ENCODE measurements around the gene KCNT2.

KCNT2 gene

DNA sequence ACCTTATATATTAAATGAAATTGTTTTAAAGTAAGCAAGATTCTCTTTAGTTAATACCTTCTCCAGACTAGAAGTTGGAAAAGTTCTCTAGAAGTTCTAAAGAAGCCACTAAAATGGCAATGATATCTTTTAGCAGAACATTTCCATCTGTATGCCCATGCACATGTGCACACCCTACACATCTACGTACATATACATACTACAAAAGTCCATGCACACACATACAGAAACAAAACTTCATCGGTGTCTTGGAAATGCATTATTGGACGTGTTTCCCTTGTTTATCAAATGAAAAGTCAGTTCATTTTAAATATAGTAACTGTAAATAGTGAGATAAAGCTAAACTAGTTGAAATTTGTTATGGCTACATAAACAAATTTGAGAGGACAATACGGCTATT, 114.4 kb downstream of the KCNT2 start:
- Histone ChIP-seq H2BK12ac (ENCODE audit: low read length in 2 of 2) (no peak overlapping the region), H2BK15ac (ENCODE audit: low read depth, poor library complexity, severe bottlenecking) (no peak overlapping the region), H2BK5ac (ENCODE audit: low read depth, low read length, poor library complexity, severe bottlenecking) (no peak overlapping the region), H4K91ac (ENCODE audit: low read length) (no peak overlapping the region), H3K4me3 (ENCODE audit: insufficient read depth in 1 of 2, low read depth in 1 of 2, low read length in 2 of 2) (no peak overlapping the region), H3K79me1 (replicated peaks; ENCODE audit: low read length, poor library complexity, severe bottlenecking) (peaks cover 5% of the 10 kb centered on the region), H4K8ac (ENCODE audit: low read length) (no peak overlapping the region), H3K27me3 (ENCODE audit: control insufficient read depth in 1 of 2, insufficient read depth in 1 of 2, low read length in 2 of 2) (no peaks in the 10 kb centered on the region), H3K18ac (ENCODE audit: low read depth in 1 of 2, low read length in 2 of 2) (no peak overlapping the region), H3K23ac (ENCODE audit: low read length in 2 of 2) (no peak overlapping the region), H3K9ac (ENCODE audit: low read length) (no peak overlapping the region), H3K36me3 (ENCODE audit: control insufficient read depth in 1 of 2, insufficient read depth in 2 of 2, low read depth in 1 of 2, low read length in 2 of 2) (no peaks in the 10 kb centered on the region), H3K4me2 (ENCODE audit: low read length, poor library complexity, severe bottlenecking) (no peak overlapping the region), H3K9me3 (ENCODE audit: control insufficient read depth, low read length) (no peaks in the 10 kb centered on the region), H2AK5ac (ENCODE audit: low read length, severe bottlenecking) (no peak overlapping the region), H3K27ac (ENCODE audit: low read length, poor library complexity, severe bottlenecking) (no peak overlapping the region), H3K4me1 (ENCODE audit: control insufficient read depth, insufficient read depth, low read depth, low read length) (no peaks in the 10 kb centered on the region), H3K14ac (ENCODE audit: low read length in 2 of 2) (no peak overlapping the region), H2BK120ac (ENCODE audit: low read depth, low read length) (no peak overlapping the region), H2AFZ (ENCODE audit: low read depth, low read length) (no peak overlapping the region), H3K4ac (ENCODE audit: low read depth in 1 of 2, low read length in 2 of 2) (no peak overlapping the region)
- DNase-seq: no peak
- WGBS: 100% methylated on average over 1 of the region's 4 CpGs

- H4K8ac ChIP-seq (ENCODE audit: low read length): no peak overlapping the region
- no peak overlapping the region for H2BK15ac ChIP-seq (ENCODE audit: low read depth, poor library complexity, severe bottlenecking)
- no peak overlapping the region for H3K4me2 ChIP-seq (ENCODE audit: low read length, poor library complexity, severe bottlenecking)
- no peak overlapping the region for H2AK5ac ChIP-seq (ENCODE audit: low read length, severe bottlenecking)
- H3K36me3 ChIP-seq (ENCODE audit: control insufficient read depth in 1 of 2, insufficient read depth in 2 of 2, low read depth in 1 of 2, low read length in 2 of 2): no peaks in the 10 kb centered on the region
- H2AFZ ChIP-seq (ENCODE audit: low read depth, low read length): no peak overlapping the region
- no peak overlapping the region for H3K14ac ChIP-seq (ENCODE audit: low read length in 2 of 2)
- DNase-seq: no peak
- no peaks in the 10 kb centered on the region for H3K27me3 ChIP-seq (ENCODE audit: control insufficient read depth in 1 of 2, insufficient read depth in 1 of 2, low read length in 2 of 2)
- no peak overlapping the region for H3K27ac ChIP-seq (ENCODE audit: low read length, poor library complexity, severe bottlenecking)
- no peak overlapping the region for H3K4ac ChIP-seq (ENCODE audit: low read depth in 1 of 2, low read length in 2 of 2)
- H3K9ac ChIP-seq (ENCODE audit: low read length): no peak overlapping the region
- no peak overlapping the region for H3K4me3 ChIP-seq (ENCODE audit: insufficient read depth in 1 of 2, low read depth in 1 of 2, low read length in 2 of 2)
- H3K18ac ChIP-seq (ENCODE audit: low read depth in 1 of 2, low read length in 2 of 2): no peak overlapping the region
- H3K79me1 ChIP-seq (replicated peaks; ENCODE audit: low read length, poor library complexity, severe bottlenecking): peaks cover 2% of the 10 kb centered on the region
- H2BK12ac ChIP-seq (ENCODE audit: low read length in 2 of 2): no peak overlapping the region
- H3K9me3 ChIP-seq (ENCODE audit: control insufficient read depth, low read length): no peaks in the 10 kb centered on the region
- no peak overlapping the region for H3K23ac ChIP-seq (ENCODE audit: low read length in 2 of 2)
- no peaks in the 10 kb centered on the region for H3K4me1 ChIP-seq (ENCODE audit: control insufficient read depth, insufficient read depth, low read depth, low read length)
- no peak overlapping the region for H4K91ac ChIP-seq (ENCODE audit: low read length)
- no peak overlapping the region for H2BK120ac ChIP-seq (ENCODE audit: low read depth, low read length)
- no peak overlapping the region for H2BK5ac ChIP-seq (ENCODE audit: low read depth, low read length, poor library complexity, severe bottlenecking)
These were observed 119.7 kb downstream of the KCNT2 start for GRCh38 chr1:196488579-196488978.

GRCh38 chr1:196486346-196486745, 121.9 kb downstream of the KCNT2 start:
- Histone ChIP-seq H2BK12ac (ENCODE audit: low read length in 2 of 2) (no peak overlapping the region), H3K9me3 (ENCODE audit: control insufficient read depth, low read length) (no peaks in the 10 kb centered on the region), H2BK15ac (ENCODE audit: low read depth, poor library complexity, severe bottlenecking) (no peak overlapping the region), H3K4ac (ENCODE audit: low read depth in 1 of 2, low read length in 2 of 2) (no peak overlapping the region), H2BK5ac (ENCODE audit: low read depth, low read length, poor library complexity, severe bottlenecking) (no peak overlapping the region), H3K36me3 (ENCODE audit: control insufficient read depth in 1 of 2, insufficient read depth in 2 of 2, low read depth in 1 of 2, low read length in 2 of 2) (no peaks in the 10 kb centered on the region), H2AFZ (ENCODE audit: low read depth, low read length) (no peak overlapping the region), H2BK120ac (ENCODE audit: low read depth, low read length) (no peak overlapping the region), H3K9ac (ENCODE audit: low read length) (no peak overlapping the region), H3K18ac (ENCODE audit: low read depth in 1 of 2, low read length in 2 of 2) (no peak overlapping the region), H3K4me3 (ENCODE audit: insufficient read depth in 1 of 2, low read depth in 1 of 2, low read length in 2 of 2) (no peak overlapping the region), H3K27me3 (ENCODE audit: control insufficient read depth in 1 of 2, insufficient read depth in 1 of 2, low read length in 2 of 2) (no peaks in the 10 kb centered on the region), H3K4me2 (ENCODE audit: low read length, poor library complexity, severe bottlenecking) (no peak overlapping the region), H4K8ac (ENCODE audit: low read length) (no peak overlapping the region), H3K14ac (ENCODE audit: low read length in 2 of 2) (no peak overlapping the region), H3K27ac (ENCODE audit: low read length, poor library complexity, severe bottlenecking) (no peak overlapping the region), H2AK5ac (ENCODE audit: low read length, severe bottlenecking) (no peak overlapping the region), H3K23ac (ENCODE audit: low read length in 2 of 2) (no peak overlapping the region), H4K91ac (ENCODE audit: low read length) (no peak overlapping the region), H3K4me1 (ENCODE audit: control insufficient read depth, insufficient read depth, low read depth, low read length) (no peaks in the 10 kb centered on the region), H3K79me1 (replicated peaks; ENCODE audit: low read length, poor library complexity, severe bottlenecking) (peaks cover 2% of the 10 kb centered on the region)
- no peak for DNase-seq

DNA sequence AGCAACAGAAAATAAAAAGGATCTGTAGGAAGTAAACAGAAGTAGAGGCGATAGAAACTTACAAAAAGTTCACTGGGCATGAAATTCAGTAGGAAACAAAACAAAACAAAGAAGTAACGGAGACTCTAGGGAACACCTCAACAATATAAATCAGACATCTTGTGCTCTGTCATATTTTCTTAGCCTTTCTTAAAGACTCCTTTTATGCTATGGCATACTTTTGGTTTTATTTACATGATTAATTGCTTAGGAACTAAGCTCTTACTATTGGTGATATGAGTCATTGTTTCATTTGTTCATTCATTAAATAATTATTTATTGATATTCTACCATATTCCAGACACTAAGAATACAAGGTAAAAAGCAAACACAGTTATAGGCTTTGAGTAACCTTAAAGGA, 126.6 kb downstream of the KCNT2 start:
- H2BK5ac ChIP-seq (ENCODE audit: low read depth, low read length, poor library complexity, severe bottlenecking): no peak overlapping the region
- H3K23ac ChIP-seq (ENCODE audit: low read length in 2 of 2): no peak overlapping the region
- H3K4ac ChIP-seq (ENCODE audit: low read depth in 1 of 2, low read length in 2 of 2): no peak overlapping the region
- no peak overlapping the region for H4K8ac ChIP-seq (ENCODE audit: low read length)
- H3K27me3 ChIP-seq (ENCODE audit: control insufficient read depth in 1 of 2, insufficient read depth in 1 of 2, low read length in 2 of 2): no peaks in the 10 kb centered on the region
- no peak overlapping the region for H4K91ac ChIP-seq (ENCODE audit: low read length)
- H3K36me3 ChIP-seq (ENCODE audit: control insufficient read depth in 1 of 2, insufficient read depth in 2 of 2, low read depth in 1 of 2, low read length in 2 of 2): no peaks in the 10 kb centered on the region
- H3K14ac ChIP-seq (ENCODE audit: low read length in 2 of 2): no peak overlapping the region
- no peak overlapping the region for H3K4me2 ChIP-seq (ENCODE audit: low read length, poor library complexity, severe bottlenecking)
- H2BK120ac ChIP-seq (ENCODE audit: low read depth, low read length): no peak overlapping the region
- no peaks in the 10 kb centered on the region for H3K79me1 ChIP-seq (replicated peaks; ENCODE audit: low read length, poor library complexity, severe bottlenecking)
- no peak overlapping the region for H2AFZ ChIP-seq (ENCODE audit: low read depth, low read length)
- H2BK12ac ChIP-seq (ENCODE audit: low read length in 2 of 2): no peak overlapping the region
- no peak overlapping the region for H2BK15ac ChIP-seq (ENCODE audit: low read depth, poor library complexity, severe bottlenecking)
- H2AK5ac ChIP-seq (ENCODE audit: low read length, severe bottlenecking): no peak overlapping the region
- WGBS: 100% methylated on average over 1 of the region's 2 CpGs
- H3K4me3 ChIP-seq (ENCODE audit: insufficient read depth in 1 of 2, low read depth in 1 of 2, low read length in 2 of 2): no peak overlapping the region
- no peak overlapping the region for H3K9ac ChIP-seq (ENCODE audit: low read length)
- no peaks in the 10 kb centered on the region for H3K9me3 ChIP-seq (ENCODE audit: control insufficient read depth, low read length)
- no peak for DNase-seq
- H3K18ac ChIP-seq (ENCODE audit: low read depth in 1 of 2, low read length in 2 of 2): no peak overlapping the region
- no peaks in the 10 kb centered on the region for H3K4me1 ChIP-seq (ENCODE audit: control insufficient read depth, insufficient read depth, low read depth, low read length)
- no peak overlapping the region for H3K27ac ChIP-seq (ENCODE audit: low read length, poor library complexity, severe bottlenecking)

Measured in mesenchymal stem cell (in vitro differentiated cells and primary cell).